HepG2 (cell line): Measurements from ENCODE around the gene RMI2. TPM values are rescaled to one million over a fixed set of nuclear protein-coding genes. Genes with fewer than 3 reads are reported as not detected.

Experiments
- ATF3 ChIP-seq: sonication (generic); formaldehyde crosslinking; IDR thresholded peaks from 2 replicates; pipeline ENCODE4 v1.4.0; 2020; ENCODE audit warnings: missing genetic modification reagents
- FOSL1 ChIP-seq: sonication (generic); formaldehyde crosslinking; IDR thresholded peaks from 2 replicates; pipeline ENCODE4 v1.9.0; 2021; ENCODE audit warnings: missing genetic modification reagents, borderline replicate concordance
- FOXA1 ChIP-seq, 2 experiments: fragments of 450-650 bp in 1 of 2; sonication (generic) in 1 of 2; formaldehyde crosslinking in 1 of 2; IDR thresholded peaks; 2 replicates each; pipeline versions ENCODE4 v1.4.0 to v1.6.1; 2016 to 2020; ENCODE audit warnings: missing genetic modification reagents in 1 of 2
- GFI1 ChIP-seq: sonication (generic); formaldehyde crosslinking; IDR thresholded peaks from 2 replicates; pipeline ENCODE4 v1.5.0; 2020; ENCODE audit warnings: missing genetic modification reagents, mild to moderate bottlenecking, borderline replicate concordance
- KDM5A ChIP-seq: fragments of 200-600 bp; sonication (generic); IDR thresholded peaks from 2 replicates; pipeline ENCODE4 v1.7.0; 2018; ENCODE audit warnings: antibody characterized with exemption, mild to moderate bottlenecking, low read length, borderline replicate concordance
- MYC ChIP-seq: sonication (generic); formaldehyde crosslinking; IDR thresholded peaks from 2 replicates; pipeline ENCODE4 v1.9.0; 2021; ENCODE audit warnings: missing genetic modification reagents, borderline replicate concordance
- NCOA2 ChIP-seq: sonication (generic); formaldehyde crosslinking; IDR thresholded peaks from 2 replicates; pipeline ENCODE4 v1.8.0; 2022; ENCODE audit warnings: inconsistent platforms
- NFE2L1 ChIP-seq: sonication (generic); formaldehyde crosslinking; IDR thresholded peaks from 2 replicates; pipeline ENCODE4 v1.4.0; 2020; ENCODE audit warnings: missing genetic modification reagents, mild to moderate bottlenecking, borderline replicate concordance
- NFE2L2 ChIP-seq: fragments of 150-350 bp; IDR thresholded peaks from 2 replicates; pipeline ENCODE4 v1.6.1; 2014; ENCODE audit warnings: low read length
- PREB ChIP-seq: sonication (generic); formaldehyde crosslinking; IDR thresholded peaks from 2 replicates; pipeline ENCODE4 v1.4.0; 2020; ENCODE audit warnings: missing genetic modification reagents
- RBFOX2 ChIP-seq: fragments of 200-400 bp; formaldehyde crosslinking; IDR thresholded peaks from 2 replicates; pipeline ENCODE4 v1.6.1; 2017; ENCODE audit warnings: low read depth, mild to moderate bottlenecking, low read length
- RFXANK ChIP-seq: IDR thresholded peaks from 2 replicates; pipeline ENCODE4 v1.6.1; 2016
- THRA ChIP-seq: sonication (generic); formaldehyde crosslinking; IDR thresholded peaks from 2 replicates; pipeline ENCODE4 v1.4.0; 2020; ENCODE audit warnings: missing genetic modification reagents, borderline replicate concordance
- TRIM24 ChIP-seq: sonication (generic); formaldehyde crosslinking; IDR thresholded peaks from 2 replicates; pipeline ENCODE4 v1.8.0; 2022; ENCODE audit warnings: mild to moderate bottlenecking, missing genetic modification reagents
- ZBTB25 ChIP-seq: IDR thresholded peaks from 2 replicates; pipeline ENCODE4 v1.6.1; 2018; ENCODE audit warnings: missing genetic modification reagents
- ZBTB7A ChIP-seq: sonication (generic); formaldehyde crosslinking; IDR thresholded peaks from 2 replicates; pipeline ENCODE4 v1.8.0; 2022; ENCODE audit warnings: mild to moderate bottlenecking, missing genetic modification reagents
- ZBTB7B ChIP-seq: sonication (generic); formaldehyde crosslinking; IDR thresholded peaks from 2 replicates; pipeline ENCODE4 v1.4.0; 2020; ENCODE audit warnings: missing genetic modification reagents
- ZIK1 ChIP-seq: sonication (generic); formaldehyde crosslinking; IDR thresholded peaks from 2 replicates; pipeline ENCODE4 v1.5.0; 2020; ENCODE audit warnings: mild to moderate bottlenecking, low read depth, missing genetic modification reagents, borderline replicate concordance
- ZNF143 ChIP-seq: sonication (generic); formaldehyde crosslinking; IDR thresholded peaks from 2 replicates; pipeline ENCODE4 v1.4.0; 2020; ENCODE audit warnings: missing genetic modification reagents
- ZNF3 ChIP-seq: IDR thresholded peaks from 2 replicates; pipeline ENCODE4 v1.7.0; 2017; ENCODE audit warnings: inconsistent platforms
- ZNF317 ChIP-seq: sonication (generic); formaldehyde crosslinking; IDR thresholded peaks from 2 replicates; pipeline ENCODE4 v1.5.0; 2020; ENCODE audit warnings: mild to moderate bottlenecking, missing genetic modification reagents
- ZNF337 ChIP-seq: sonication (generic); formaldehyde crosslinking; IDR thresholded peaks from 2 replicates; pipeline ENCODE4 v1.5.1; 2020; ENCODE audit warnings: missing genetic modification reagents, low read depth, mild to moderate bottlenecking, borderline replicate concordance
- ZNF414 ChIP-seq: sonication (generic); formaldehyde crosslinking; IDR thresholded peaks from 2 replicates; pipeline ENCODE4 v1.5.0; 2020; ENCODE audit warnings: missing genetic modification reagents
- ZNF430 ChIP-seq: sonication (generic); formaldehyde crosslinking; IDR thresholded peaks from 2 replicates; pipeline ENCODE4 v1.9.0; 2021; ENCODE audit warnings: mild to moderate bottlenecking, missing genetic modification reagents
- ZNF567 ChIP-seq: sonication (generic); formaldehyde crosslinking; IDR thresholded peaks from 2 replicates; pipeline ENCODE4 v1.8.1; 2023; ENCODE audit warnings: mild to moderate bottlenecking, missing genetic modification reagents, borderline replicate concordance
- ZNF652 ChIP-seq: IDR thresholded peaks from 2 replicates; pipeline ENCODE4 v1.6.1; 2016; ENCODE audit warnings: low read depth, borderline replicate concordance
- ZNF83 ChIP-seq: sonication (generic); formaldehyde crosslinking; IDR thresholded peaks from 2 replicates; pipeline ENCODE4 v1.4.0; 2020; ENCODE audit warnings: missing genetic modification reagents, mild to moderate bottlenecking, borderline replicate concordance
- polyA plus RNA-seq, 8 experiments: library from polyadenylated mRNA; depleted of rRNA in 3 of 8; stranded (reverse) in 7 of 8; unstranded in 1 of 8; fragments of >200 nt; fragmentation: Illumina TruSeq in 4 of 8; extraction: Trizol in 4 of 8; gene quantifications; 2 replicates each; pipeline versions ENCODE4 v1.2.1 to v1.2.3, GENCODE V29; 2011 to 2016; ENCODE audit warnings: low read depth in 4 of 8, missing spikeins in 1 of 8, mixed read lengths in 1 of 8; ENCODE audit not compliant: insufficient read depth in 1 of 8
- total RNA-seq, 5 experiments: library from RNA; depleted of rRNA; stranded (reverse); fragments of >200 nt; fragmentation: Illumina TruSeq; extraction: Trizol; gene quantifications; 2 replicates each; pipeline ENCODE4 v1.2.3, GENCODE V29; 2016; ENCODE audit warnings: low read depth in 1 of 5

RMI2 gene
- total and polyA plus RNA-seq, 2 of the 13 experiments (the other 11 are each of a cell fraction or from before 2014, with no cell fraction given): 24.5 to 55.7 TPM

GRCh38 chr16:11308493-11309283, 36.6 kb upstream of the RMI2 start (continued):
- TF ChIP-seq PREB (CRISPR knock-in tag): no peak
- peak; percentile 87 for TF ChIP-seq ZNF414
- no peak; the same call in 1 of the 2 replicates for TF ChIP-seq ZNF317 (CRISPR knock-in tag)
- TF ChIP-seq NFE2L2: no peak
- no peak for TF ChIP-seq FOXA1 (IDR thresholded peaks at IDR 0.05)
- 0 out of 2 replicates have a peak, but pooled peaks have one; percentile 33 for TF ChIP-seq FOXA1 (CRISPR knock-in tag; IDR thresholded peaks at IDR 0.05)
- TF ChIP-seq MYC: no peak; the same call in none of the 2 replicates
- peak; percentile 56; the same call in 1 of the 2 replicates for TF ChIP-seq ZNF83
- no peak for TF ChIP-seq ZNF143 (CRISPR knock-in tag)
- TF ChIP-seq ZNF652: no peak; the same call in 1 of the 2 replicates
- no peak for TF ChIP-seq RFXANK (CRISPR knock-in tag)
- no peak for TF ChIP-seq ZNF567 (CRISPR knock-in tag)
- peak; percentile 68; the same call in 1 of the 2 replicates for TF ChIP-seq ZIK1 (CRISPR knock-in tag)
- TF ChIP-seq NCOA2: peak; percentile 25; the same call in 1 of the 2 replicates
- TF ChIP-seq ATF3 (CRISPR knock-in tag): no peak
- no peak for TF ChIP-seq KDM5A
- no peak for TF ChIP-seq ZBTB25 (CRISPR knock-in tag)
- TF ChIP-seq GFI1 (CRISPR knock-in tag): no peak; the same call in 1 of the 2 replicates
- no peak for TF ChIP-seq ZNF337 (CRISPR knock-in tag)
- peak; percentile 65; the same call in 1 of the 2 replicates for TF ChIP-seq THRA (CRISPR knock-in tag)
- no peak for TF ChIP-seq TRIM24
- TF ChIP-seq ZNF430 (CRISPR knock-in tag): peak; percentile 64; the same call in 1 of the 2 replicates
- TF ChIP-seq FOSL1 (CRISPR knock-in tag): no peak
- TF ChIP-seq ZBTB7B (CRISPR knock-in tag): peak; percentile 92; the same call in 1 of the 2 replicates
- no peak for TF ChIP-seq ZNF3 (CRISPR knock-in tag)
- peak; percentile 69 for TF ChIP-seq RBFOX2
- TF ChIP-seq ZBTB7A (CRISPR knock-in tag): peak; percentile 97
- TF ChIP-seq NFE2L1 (CRISPR knock-in tag): no peak
